ENCODE data around the gene AIMP2. TPM values are rescaled to one million over a fixed set of nuclear protein-coding genes. Genes with fewer than 3 reads are reported as not detected.

AIMP2 gene
- total and polyA plus RNA-seq, 2 of the 8 experiments (the other 6 are each of a cell fraction or from before 2014, with no cell fraction given), result 85.6 to 99.0 TPM

- TF ChIP-seq RAD21 (IDR thresholded peaks at IDR 0.05 in 1 of 2, conservative IDR thresholded peaks at IDR 0.05 in 1 of 2; ENCODE audit: low read depth in 2 of 2, low read length in 2 of 2) (peak; percentile 60 to 61), BACH1 (IDR thresholded peaks at IDR 0.05; ENCODE audit: low read length) (no peak)
- TF ChIP-seq, protein P1, sequence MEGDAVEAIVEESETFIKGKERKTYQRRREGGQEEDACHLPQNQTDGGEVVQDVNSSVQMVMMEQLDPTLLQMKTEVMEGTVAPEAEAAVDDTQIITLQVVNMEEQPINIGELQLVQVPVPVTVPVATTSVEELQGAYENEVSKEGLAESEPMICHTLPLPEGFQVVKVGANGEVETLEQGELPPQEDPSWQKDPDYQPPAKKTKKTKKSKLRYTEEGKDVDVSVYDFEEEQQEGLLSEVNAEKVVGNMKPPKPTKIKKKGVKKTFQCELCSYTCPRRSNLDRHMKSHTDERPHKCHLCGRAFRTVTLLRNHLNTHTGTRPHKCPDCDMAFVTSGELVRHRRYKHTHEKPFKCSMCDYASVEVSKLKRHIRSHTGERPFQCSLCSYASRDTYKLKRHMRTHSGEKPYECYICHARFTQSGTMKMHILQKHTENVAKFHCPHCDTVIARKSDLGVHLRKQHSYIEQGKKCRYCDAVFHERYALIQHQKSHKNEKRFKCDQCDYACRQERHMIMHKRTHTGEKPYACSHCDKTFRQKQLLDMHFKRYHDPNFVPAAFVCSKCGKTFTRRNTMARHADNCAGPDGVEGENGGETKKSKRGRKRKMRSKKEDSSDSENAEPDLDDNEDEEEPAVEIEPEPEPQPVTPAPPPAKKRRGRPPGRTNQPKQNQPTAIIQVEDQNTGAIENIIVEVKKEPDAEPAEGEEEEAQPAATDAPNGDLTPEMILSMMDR (IDR thresholded peaks at IDR 0.05; ENCODE audit: control extremely low read depth in 1 of 3, insufficient read depth in 1 of 3, low read depth in 1 of 3, low read length in 3 of 3), result peak; percentile 9 to 42 (median 30); a peak in 3 of 4 replicates
- H3K18ac ChIP-seq (ENCODE audit: extremely low read depth, low read length), result no peak overlapping the region
- no peak overlapping the region for H2BK12ac ChIP-seq (ENCODE audit: low read depth, low read length)
- H3K9me3 ChIP-seq (ENCODE audit: insufficient read depth in 2 of 2, low read depth in 1 of 2, low read length in 1 of 2), result no peaks in the 10 kb centered on the region
- no peaks in the 10 kb centered on the region for H3K79me1 ChIP-seq (ENCODE audit: low read depth, low read length)
- no peak overlapping the region for H2BK20ac ChIP-seq (ENCODE audit: low read length)
- H3K9ac ChIP-seq (replicated peaks in 1 of 4; ENCODE audit: extremely low read depth in 1 of 4, low read depth in 3 of 4, low read length in 3 of 4), result no peak overlapping the region
- POLR2A ChIA-PET (ENCODE audit: partially characterized antibody), result interaction anchor here (0.5 to 2.5 kb wide), 7 partner anchors 11 to 344 kb away, joined by 3 to 12 read pairs (median 3); partner anchors contain the start of genes AIMP2 and PMS2
- no peak overlapping the region for H3K27ac ChIP-seq (ENCODE audit: low read depth, low read length)
- WGBS, 2 experiments (ENCODE audit: extremely low coverage in 1 of 2, insufficient coverage in 1 of 2, insufficient read length in 1 of 2, insufficient replicate concordance in 2 of 2, low coverage in 1 of 2, low lambda C conversion rate in 2 of 2, missing lambda C conversion rate in 1 of 2), result 73% methylated on average over 10 of the region's 10 CpGs; no CpG with 5 or more reads in 1 of the 2 experiments
- H2AK5ac ChIP-seq (ENCODE audit: low read depth, low read length), result no peak overlapping the region
- CTCF ChIA-PET (ENCODE audit: partially characterized antibody), result interaction anchor here (0.6 to 3.1 kb wide), 19 partner anchors 8 to 440 kb away, joined by 3 to 15 read pairs (median 4); partner anchors contain the start of genes AIMP2 and PMS2
- H3K23me2 ChIP-seq (ENCODE audit: low read depth, low read length), result no peaks in the 10 kb centered on the region
- H3K4me2 ChIP-seq (ENCODE audit: insufficient read depth in 1 of 2, low read depth in 2 of 2, low read length in 2 of 2), result no peak overlapping the region
- H2BK15ac ChIP-seq (ENCODE audit: low read length), result no peak overlapping the region
- no peak overlapping the region for H3K4me3 ChIP-seq (ENCODE audit: extremely low read depth in 1 of 4, insufficient read depth in 2 of 4, low read depth in 3 of 4, low read length in 4 of 4)
- no peak overlapping the region for H2BK5ac ChIP-seq (ENCODE audit: low read depth, low read length)
- H3K79me2 ChIP-seq (ENCODE audit: control insufficient read depth in 1 of 2, insufficient read depth in 2 of 2, low read length in 2 of 2), result no peaks in the 10 kb centered on the region
- H4K8ac ChIP-seq (ENCODE audit: extremely low read depth, insufficient read depth, low read length), result no peak overlapping the region
- no peak overlapping the region for H3K56ac ChIP-seq (replicated peaks; ENCODE audit: insufficient read length, low read depth, low read length)
- H2BK120ac ChIP-seq (replicated peaks; ENCODE audit: low read depth, low read length), result no peak overlapping the region
- no peak for FAIRE-seq
- no peak overlapping the region for H2AFZ ChIP-seq (ENCODE audit: low read length)
- H3K23ac ChIP-seq (ENCODE audit: insufficient read length), result no peak overlapping the region
- no peak overlapping the region for H3K14ac ChIP-seq (ENCODE audit: insufficient read length)
- no peaks in the 10 kb centered on the region for H3K4me1 ChIP-seq (replicated peaks in 1 of 4; ENCODE audit: control insufficient read depth in 3 of 4, insufficient read depth in 4 of 4, low read length in 3 of 4)
- peaks cover 3 to 44% (median 24%) of the 10 kb centered on the region in 4 experiments for H3K36me3 ChIP-seq (ENCODE audit: control insufficient read depth in 2 of 4, insufficient read depth in 4 of 4, low read length in 3 of 4)
- H3K27me3 ChIP-seq (replicated peaks in 1 of 4; ENCODE audit: control insufficient read depth in 3 of 4, extremely low read depth in 1 of 4, insufficient read depth in 3 of 4, low read length in 3 of 4), result no peaks in the 10 kb centered on the region
- no peak for DNase-seq (ENCODE audit: low read depth in 1 of 2, low spot score in 2 of 2)
- no peak overlapping the region for H4K91ac ChIP-seq (replicated peaks; ENCODE audit: insufficient read length, low read length)
- H4K20me1 ChIP-seq (replicated peaks in 1 of 2; ENCODE audit: control insufficient read depth in 1 of 2, insufficient read depth in 2 of 2, low read length in 2 of 2), result no peaks in the 10 kb centered on the region
- H4K5ac ChIP-seq (ENCODE audit: insufficient read length, low read depth, low read length), result no peak overlapping the region
- H3K4ac ChIP-seq (replicated peaks; ENCODE audit: insufficient read length, low read depth, low read length), result no peak overlapping the region
Measured at GRCh38 chr7:5997210-5997808, 11.8 kb upstream of the AIMP2 start.

Data from H1 (cell line).